ENCODE data around the gene PMM2. TPM values are rescaled to one million over a fixed set of nuclear protein-coding genes. Genes with fewer than 3 reads are reported as not detected.

Gene PMM2
- total and polyA plus RNA-seq, 9 of the 15 experiments (the other 6 are each of a cell fraction or from before 2014, with no cell fraction given), result 5.6 to 42.7 (median 25.9) TPM

DNA sequence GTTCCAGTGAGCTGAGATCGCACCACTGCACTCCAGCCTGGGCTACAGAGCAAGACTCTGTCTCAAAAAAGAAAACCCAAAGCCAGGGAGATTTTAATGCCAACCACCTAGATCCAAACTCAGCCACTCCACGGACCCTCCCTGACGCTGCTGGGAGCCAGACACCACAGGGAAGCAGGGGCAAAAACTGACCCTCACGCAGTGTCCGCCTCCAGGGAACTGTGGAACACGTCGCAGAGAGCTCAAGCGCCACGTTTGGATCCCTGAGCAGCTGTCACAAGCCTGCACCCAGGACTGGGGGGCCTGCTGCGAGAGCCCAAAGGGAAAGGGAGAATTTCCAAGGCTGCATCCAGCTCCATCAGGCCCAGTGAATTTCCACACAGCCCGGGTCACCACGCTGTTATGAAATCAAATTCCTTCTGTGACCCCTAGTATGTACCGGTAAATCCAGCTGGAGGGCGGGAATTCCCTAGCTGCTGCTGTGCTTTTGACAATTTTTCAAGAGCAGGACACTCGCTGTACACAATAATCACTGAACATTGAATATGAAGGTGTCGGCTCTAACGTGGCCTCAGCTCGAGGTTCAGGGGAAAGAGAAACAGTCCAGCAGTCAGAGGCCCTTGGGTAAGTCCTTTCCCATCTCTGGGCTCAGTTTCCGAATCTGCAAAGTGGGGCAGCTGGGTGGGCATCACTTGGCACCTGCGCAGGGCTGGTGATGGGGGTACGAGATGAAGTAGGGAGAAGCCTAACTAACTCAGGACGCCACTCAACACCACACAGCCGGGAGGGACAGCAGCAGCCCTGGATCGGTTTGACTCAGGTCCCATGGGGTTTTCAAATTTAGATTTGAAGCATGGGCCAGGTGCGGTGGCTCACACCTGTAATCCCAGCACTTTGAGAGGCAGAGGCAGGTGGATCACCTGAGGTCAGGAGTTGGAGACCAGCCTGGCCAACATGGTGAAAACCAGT lies 62.6 kb downstream of the PMM2 start:
- BruUV-seq (replicated peaks), result no TSS peak
- FAIRE-seq, result no peak
- no peak overlapping the region; a peak in 1 of 4 replicates for H3K9ac ChIP-seq (ENCODE audit: insufficient read depth in 1 of 2, low read depth in 2 of 2, low read length in 2 of 2)
- peaks cover 15% of the 10 kb centered on the region for H3K9me1 ChIP-seq (ENCODE audit: control insufficient read depth, insufficient read depth, low read length)
- H3K27me3 ChIP-seq (ENCODE audit: control insufficient read depth in 2 of 2, insufficient read depth in 2 of 2, low read length in 2 of 2), result no peaks in the 10 kb centered on the region
- H3K4me1 ChIP-seq (replicated peaks in 1 of 2; ENCODE audit: control insufficient read depth in 2 of 2, insufficient read depth in 2 of 2, low read length in 2 of 2), result peaks cover 30 to 52% of the 10 kb centered on the region in 2 experiments
- no peak overlapping the region for H3K4me3 ChIP-seq
- H3K79me2 ChIP-seq (ENCODE audit: control insufficient read depth, insufficient read depth, low read length), result peaks cover 58% of the 10 kb centered on the region
- no peak overlapping the region for H3K4me2 ChIP-seq (ENCODE audit: insufficient read depth, low read length)
- H3K36me3 ChIP-seq (ENCODE audit: control insufficient read depth, insufficient read depth, low read length), result peaks cover 49% of the 10 kb centered on the region; the same call in 2 of the 3 replicates
- no peak for DNase-seq (ENCODE audit: extremely low read depth in 1 of 4, low spot score in 3 of 4)
- H4K20me1 ChIP-seq (replicated peaks; ENCODE audit: control insufficient read depth, insufficient read depth, low read length), result peaks cover 36% of the 10 kb centered on the region
- in situ Hi-C loops (cut with MboI), result no loop called here
- TF ChIP-seq, protein P1, sequence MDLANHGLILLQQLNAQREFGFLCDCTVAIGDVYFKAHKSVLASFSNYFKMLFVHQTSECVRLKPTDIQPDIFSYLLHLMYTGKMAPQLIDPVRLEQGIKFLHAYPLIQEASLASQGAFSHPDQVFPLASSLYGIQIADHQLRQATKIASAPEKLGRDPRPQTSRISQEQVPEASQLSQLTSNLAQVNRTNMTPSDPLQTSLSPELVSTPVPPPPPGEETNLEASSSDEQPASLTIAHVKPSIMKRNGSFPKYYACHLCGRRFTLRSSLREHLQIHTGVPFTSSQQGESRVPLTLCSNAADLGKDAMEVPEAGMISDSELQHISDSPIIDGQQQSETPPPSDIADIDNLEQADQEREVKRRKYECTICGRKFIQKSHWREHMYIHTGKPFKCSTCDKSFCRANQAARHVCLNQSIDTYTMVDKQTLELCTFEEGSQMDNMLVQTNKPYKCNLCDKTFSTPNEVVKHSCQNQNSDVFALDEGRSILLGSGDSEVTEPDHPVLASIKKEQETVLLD (IDR thresholded peaks at IDR 0.05), result no peak
- TF ChIP-seq POLR2G (IDR thresholded peaks at IDR 0.05; ENCODE audit: low read depth, low read length), result peak; percentile 14; the same call in 1 of the 2 replicates
- peak; percentile 4 for TF ChIP-seq POLR2B (IDR thresholded peaks at IDR 0.05; ENCODE audit: low read depth, partially characterized antibody)
- TF ChIP-seq RBM22 (IDR thresholded peaks at IDR 0.05; ENCODE audit: low read depth, low read length, poor library complexity, severe bottlenecking), result peak; percentile 42
- no peak for TF ChIP-seq NCOA6 (IDR thresholded peaks at IDR 0.05)
- no peak for TF ChIP-seq NCOA4 (IDR thresholded peaks at IDR 0.05; ENCODE audit: partially characterized antibody)
- no peak for TF ChIP-seq ZNF175 (CRISPR knock-in tag; IDR thresholded peaks at IDR 0.05; ENCODE audit: low read depth)
- H3K27ac ChIP-seq (ENCODE audit: extremely low read depth, low read depth, low read length), result no peak overlapping the region
- WGBS (ENCODE audit: insufficient coverage, low coverage, missing lambda C conversion rate), result 92% methylated on average over 19 of the region's 25 CpGs
- intact Hi-C loops (cut with micrococcal nuclease), result no loop called here
- POLR2A ChIA-PET, result interaction anchor here (0.5 to 2.4 kb wide), 8 partner anchors 9 to 1884 kb away, joined by 3 to 5 read pairs (median 3); partner anchors contain the start of gene NUBP1
- H2AFZ ChIP-seq (ENCODE audit: low read depth, low read length), result no peak overlapping the region
- H3K9me3 ChIP-seq (replicated peaks; ENCODE audit: control insufficient read depth, insufficient read depth, low read depth, low read length), result no peaks in the 10 kb centered on the region
- CTCF ChIA-PET (ENCODE audit: low intra/inter-chr PET ratio), result no interaction called here
- ATAC-seq, result no peak

Data from K562 (cell line).